ENCODE data around the gene MBP. TPM values are rescaled to one million over a fixed set of nuclear protein-coding genes. Genes with fewer than 3 reads are reported as not detected.
A peak's percentile ranks its signal among the peaks of the same experiment; 100 is the strongest.

Gene MBP
- total and polyA plus RNA-seq, 2 of the 13 experiments (the other 11 are each of a cell fraction or from before 2014, with no cell fraction given) = 5.0 to 8.5 TPM

DNA sequence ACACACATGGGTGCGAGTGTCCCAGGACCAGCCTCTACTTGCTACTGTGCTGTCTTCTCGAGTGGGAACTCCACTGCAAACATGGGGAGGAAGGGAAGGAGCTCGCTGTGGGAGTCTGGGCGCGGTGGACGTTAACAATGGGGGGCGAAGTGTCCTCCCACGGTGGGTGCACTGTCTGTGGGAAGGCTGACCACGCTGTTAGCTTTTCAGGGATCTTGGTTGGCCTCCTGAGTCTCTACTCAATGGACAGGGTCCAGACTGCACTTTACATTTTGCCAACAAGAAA is 146.7 kb downstream of the MBP start:
- no peaks in the 10 kb centered on the region for H3K36me3 ChIP-seq (replicated peaks in 1 of 2; ENCODE audit: control insufficient read depth in 1 of 2, insufficient read depth in 2 of 2, low read length in 2 of 2)
- POLR2A ChIA-PET = no interaction called here
- H3K4me1 ChIP-seq (ENCODE audit: insufficient read depth, low read length) = peaks cover 39% of the 10 kb centered on the region
- no peak overlapping the region for H3K4me3 ChIP-seq (replicated peaks in 1 of 3; ENCODE audit: insufficient read depth in 1 of 3, low read depth in 2 of 3, low read length in 3 of 3)
- no TSS peak for BruUV-seq (replicated peaks)
- FAIRE-seq = no peak
- H3K27me3 ChIP-seq (ENCODE audit: control insufficient read depth in 1 of 2, insufficient read depth in 2 of 2, low read length in 2 of 2) = no peaks in the 10 kb centered on the region; a peak in 1 of 5 replicates
- CTCF ChIA-PET (ENCODE audit: low intra/inter-chr PET ratio, low total read pairs) = no interaction called here
- H4K20me1 ChIP-seq (ENCODE audit: insufficient read depth, low read length) = no peaks in the 10 kb centered on the region
- TF ChIP-seq ZNF577 (CRISPR knock-in tag; IDR thresholded peaks at IDR 0.05; ENCODE audit: borderline replicate concordance, low read depth) = no peak
- no peak for TF ChIP-seq ZFP41 (CRISPR knock-in tag; IDR thresholded peaks at IDR 0.05; ENCODE audit: borderline replicate concordance)
- no peak for TF ChIP-seq ZNF441 (CRISPR knock-in tag; IDR thresholded peaks at IDR 0.05; ENCODE audit: borderline replicate concordance)
- no peak for TF ChIP-seq KLF13 (CRISPR knock-in tag; IDR thresholded peaks at IDR 0.05)
- TF ChIP-seq, protein P1, sequence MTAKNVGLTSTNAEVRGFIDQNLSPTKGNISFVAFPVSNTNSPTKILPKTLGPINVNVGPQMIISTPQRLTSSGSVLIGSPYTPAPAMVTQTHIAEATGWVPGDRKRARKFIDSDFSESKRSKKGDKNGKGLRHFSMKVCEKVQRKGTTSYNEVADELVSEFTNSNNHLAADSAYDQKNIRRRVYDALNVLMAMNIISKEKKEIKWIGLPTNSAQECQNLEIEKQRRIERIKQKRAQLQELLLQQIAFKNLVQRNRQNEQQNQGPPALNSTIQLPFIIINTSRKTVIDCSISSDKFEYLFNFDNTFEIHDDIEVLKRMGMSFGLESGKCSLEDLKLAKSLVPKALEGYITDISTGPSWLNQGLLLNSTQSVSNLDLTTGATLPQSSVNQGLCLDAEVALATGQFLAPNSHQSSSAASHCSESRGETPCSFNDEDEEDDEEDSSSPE (CRISPR knock-in tag; IDR thresholded peaks at IDR 0.05) = no peak
- TF ChIP-seq CEBPG (CRISPR knock-in tag; IDR thresholded peaks at IDR 0.05) = no peak
- no peak overlapping the region for H3K27ac ChIP-seq (ENCODE audit: extremely low read length, insufficient read depth, low read length)
- no peak for ATAC-seq
- H3K79me2 ChIP-seq (ENCODE audit: insufficient read depth, low read length) = no peaks in the 10 kb centered on the region
- intact Hi-C loops (cut with micrococcal nuclease; ENCODE audit: unreplicated experiment) = no loop called here
- no peak overlapping the region for H3K9ac ChIP-seq (ENCODE audit: insufficient read depth, low read depth, low read length)
- no peak for DNase-seq (ENCODE audit: low spot score)
- no peak overlapping the region for H2AFZ ChIP-seq (ENCODE audit: low read length)
- in situ Hi-C loops (cut with HindIII; ENCODE audit: extremely low pct_ligation_motif_present, low pct_unique_long_range_greater_than_20kb) = loop anchor here (10.0 kb wide), 1 partner anchor 181 kb away; no protein-coding TSS in a partner anchor
- 79% methylated on average over 9 of the region's 9 CpGs for WGBS (ENCODE audit: low lambda C conversion rate)
- H3K9me3 ChIP-seq (ENCODE audit: low read length) = no peaks in the 10 kb centered on the region
- H3K4me2 ChIP-seq (ENCODE audit: low read depth, low read length) = no peak overlapping the region

DNA sequence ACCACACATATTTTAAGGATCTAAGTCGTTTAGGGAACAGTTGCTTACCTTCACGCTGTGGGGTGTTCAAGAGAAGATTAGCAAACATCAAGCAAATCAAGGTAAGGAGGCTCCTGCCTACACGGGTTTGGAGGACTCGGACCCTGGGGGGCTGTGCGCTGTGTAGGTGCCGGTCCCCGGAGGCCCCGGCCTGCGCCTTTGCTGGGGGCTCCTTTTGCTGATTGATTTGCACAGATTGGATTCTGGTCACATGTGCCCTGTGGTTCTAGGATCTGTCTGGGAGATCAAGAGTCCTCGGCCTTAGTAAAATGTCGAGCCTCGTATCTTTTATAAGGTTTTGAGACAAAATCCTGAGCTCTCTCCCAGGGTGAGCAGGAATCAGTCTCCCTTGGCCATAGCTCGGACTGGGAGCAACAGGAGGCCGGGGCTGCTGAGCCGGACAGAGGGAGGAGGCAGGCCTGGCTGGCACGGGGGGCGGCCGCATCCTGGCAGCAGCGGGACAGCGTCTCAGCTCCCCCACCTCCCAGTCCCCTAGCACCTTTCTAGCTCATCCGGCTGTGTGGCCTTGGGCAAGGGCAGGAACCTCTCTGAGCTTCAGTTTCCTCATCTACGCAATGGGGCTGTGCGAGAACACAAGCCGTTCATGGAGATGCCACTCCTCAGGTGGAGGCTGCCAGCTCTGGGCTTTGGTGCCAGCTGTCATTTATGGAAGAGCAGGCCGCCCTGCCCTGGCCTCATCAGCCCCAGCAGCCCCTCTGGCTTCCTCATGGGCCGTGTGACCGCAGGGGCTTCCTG is 147.2 kb downstream of the MBP start:
- H3K4me2 ChIP-seq (ENCODE audit: low read depth, low read length) = no peak overlapping the region
- peaks cover 33% of the 10 kb centered on the region for H3K4me1 ChIP-seq (ENCODE audit: insufficient read depth, low read length)
- WGBS (ENCODE audit: low lambda C conversion rate) = 82% methylated on average over 11 of the region's 27 CpGs
- no peaks in the 10 kb centered on the region for H3K36me3 ChIP-seq (replicated peaks in 1 of 2; ENCODE audit: control insufficient read depth in 1 of 2, insufficient read depth in 2 of 2, low read length in 2 of 2)
- TF ChIP-seq ZNF891 (CRISPR knock-in tag; IDR thresholded peaks at IDR 0.05) = no peak
- no peak for TF ChIP-seq TEAD3 (CRISPR knock-in tag; optimal IDR thresholded peaks at IDR 0.05; ENCODE audit: borderline replicate concordance)
- TF ChIP-seq ZNF768 (CRISPR knock-in tag; IDR thresholded peaks at IDR 0.05) = peak; percentile 93
- no peak for TF ChIP-seq THAP11 (CRISPR knock-in tag; IDR thresholded peaks at IDR 0.05)
- no peaks in the 10 kb centered on the region for H3K9me3 ChIP-seq (ENCODE audit: low read length)
- in situ Hi-C loops (cut with HindIII; ENCODE audit: extremely low pct_ligation_motif_present, low pct_unique_long_range_greater_than_20kb) (loop anchor here (10.0 kb wide), 1 partner anchor 181 kb away; no protein-coding TSS in a partner anchor), intact Hi-C loops (cut with micrococcal nuclease; ENCODE audit: unreplicated experiment) (no loop called here)
- no peaks in the 10 kb centered on the region for H3K79me2 ChIP-seq (ENCODE audit: insufficient read depth, low read length)
- POLR2A ChIA-PET = no interaction called here
- no peak for ATAC-seq
- no peak overlapping the region for H3K9ac ChIP-seq (ENCODE audit: insufficient read depth, low read depth, low read length)
- CTCF ChIA-PET (ENCODE audit: low intra/inter-chr PET ratio, low total read pairs) = no interaction called here
- no peak overlapping the region for H3K4me3 ChIP-seq (replicated peaks in 1 of 3; ENCODE audit: insufficient read depth in 1 of 3, low read depth in 2 of 3, low read length in 3 of 3)
- H2AFZ ChIP-seq (ENCODE audit: low read length) = no peak overlapping the region
- H3K27me3 ChIP-seq (ENCODE audit: control insufficient read depth in 1 of 2, insufficient read depth in 2 of 2, low read length in 2 of 2) = no peaks in the 10 kb centered on the region; a peak in 1 of 5 replicates
- no TSS peak for BruUV-seq (replicated peaks)
- no peak for DNase-seq (ENCODE audit: low spot score)
- no peaks in the 10 kb centered on the region for H4K20me1 ChIP-seq (ENCODE audit: insufficient read depth, low read length)
- H3K27ac ChIP-seq (ENCODE audit: extremely low read length, insufficient read depth, low read length) = no peak overlapping the region
- no peak for FAIRE-seq

All from HepG2 (cell line).